NCI-H1930 (cell line): ENCODE data around the gene MXI1.

Experiments used
- DNase-seq, 2 experiments: peaks; one replicate each; lab custom pipeline; 2025; lab: John Stamatoyannopoulos, UW

The MXI1 gene

DNA sequence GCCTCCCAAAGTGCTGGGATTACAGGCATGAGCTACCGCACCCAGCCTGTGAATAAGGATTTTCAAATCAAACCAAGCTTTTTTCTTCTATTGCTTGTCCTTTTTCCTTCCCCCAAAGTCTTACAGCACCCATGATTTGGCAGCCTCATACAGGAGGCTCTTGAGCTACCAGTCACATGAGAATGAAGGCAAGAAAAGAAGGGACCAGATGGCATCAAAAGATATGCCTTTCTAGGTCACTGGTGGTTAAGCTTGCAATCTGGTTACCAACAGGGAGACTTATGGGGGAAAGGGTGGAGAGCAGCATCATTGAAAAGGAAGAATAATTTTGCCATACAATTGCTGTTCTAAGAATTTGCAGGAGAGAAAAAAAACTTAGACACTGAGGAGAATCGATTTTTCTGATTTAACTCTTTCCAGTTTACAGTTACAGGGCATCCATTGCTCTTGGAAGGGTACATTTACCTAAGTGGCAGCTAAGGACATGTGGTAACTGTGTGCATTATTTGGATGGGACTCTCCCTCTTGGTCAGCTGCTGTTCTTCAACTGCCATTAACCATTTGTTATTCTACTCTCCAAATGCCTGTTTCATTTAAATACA is 67.8 kb downstream of the MXI1 start:
- no peak for DNase-seq

DNA sequence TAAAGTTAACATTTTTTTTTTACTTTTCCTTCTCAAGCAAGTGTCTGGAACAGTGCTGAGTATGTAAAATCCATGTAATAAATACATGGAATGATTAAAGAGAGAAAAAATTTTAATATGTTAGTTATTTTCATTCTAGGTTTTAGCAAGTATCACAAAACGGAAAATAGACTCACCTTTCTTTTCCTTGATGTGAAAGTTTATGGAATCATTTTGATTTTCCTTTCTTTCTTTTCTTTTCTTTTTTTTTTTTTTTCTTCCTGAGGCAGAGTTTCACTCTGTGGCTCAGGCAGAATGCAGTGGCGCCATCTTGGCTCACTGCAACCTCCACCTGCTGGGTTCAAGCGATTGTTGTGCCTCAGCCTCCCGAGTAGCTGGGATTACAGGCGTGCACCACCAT is 69.2 kb downstream of the MXI1 start:
- no peak for DNase-seq

DNA sequence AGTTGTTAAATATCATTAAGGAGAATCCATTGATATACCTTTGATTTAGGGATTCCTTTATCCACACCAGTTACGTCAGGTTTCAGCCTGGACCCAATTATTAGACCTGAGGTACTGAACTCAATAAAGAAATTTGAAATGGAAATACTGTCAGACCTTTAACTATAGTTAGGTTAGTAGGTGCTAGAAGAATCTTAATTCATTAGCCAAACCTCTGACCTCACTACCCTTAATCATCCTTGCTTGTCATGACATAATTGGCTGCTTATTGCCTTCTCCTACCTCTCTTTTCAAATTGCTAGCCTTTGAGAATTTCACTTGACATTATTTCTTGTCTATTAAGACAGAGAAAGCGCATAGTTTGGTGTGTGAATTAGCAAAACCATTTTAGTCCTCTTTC is 70.2 kb downstream of the MXI1 start:
- DNase-seq, result no peak

- DNase-seq, result no peak
Observed at GRCh38 chr10:110278562-110279406, 71.4 kb downstream of the MXI1 start.

- DNase-seq, result no peak
Observed at GRCh38 chr10:110279407-110279986, 72.1 kb downstream of the MXI1 start.

DNA sequence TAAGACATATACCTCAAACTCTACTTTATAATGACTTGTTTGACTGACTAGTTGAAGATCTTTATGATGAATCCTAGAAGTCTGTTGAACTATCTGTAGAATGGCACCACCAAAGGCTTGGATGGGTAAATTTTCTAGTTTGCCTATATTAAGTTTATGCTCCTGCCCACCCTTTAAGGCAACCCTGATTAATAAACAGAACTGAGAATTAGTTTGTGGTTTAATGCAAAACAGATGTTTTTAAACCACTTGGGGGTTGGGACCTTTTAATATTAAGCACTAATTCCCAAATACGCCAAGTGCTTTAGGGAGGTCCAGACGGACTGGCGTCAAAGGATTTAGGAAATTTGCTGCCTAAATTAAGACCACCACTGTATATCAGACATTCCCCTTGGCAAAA is 76.9 kb downstream of the MXI1 start:
- DNase-seq, result no peak

DNA sequence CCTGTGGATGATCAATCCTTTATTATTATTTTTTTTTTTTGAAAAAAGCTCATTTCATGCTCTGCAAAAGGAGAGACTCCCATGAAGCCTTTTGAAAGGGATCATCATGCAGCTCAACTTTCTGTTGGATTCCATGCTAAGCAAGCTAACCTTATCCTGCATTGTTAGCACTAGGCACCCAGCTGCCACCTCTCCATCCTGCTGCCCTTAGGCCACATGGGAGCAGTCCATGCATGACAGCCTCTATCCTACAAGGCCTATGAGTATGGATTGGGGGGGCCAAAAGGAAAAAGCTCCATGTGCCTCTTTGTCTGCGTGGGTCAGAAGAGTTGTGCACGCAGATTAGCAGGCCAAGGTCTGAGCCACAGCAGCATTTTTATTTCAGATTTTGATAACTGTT is 78.1 kb downstream of the MXI1 start:
- DNase-seq, result no peak

GRCh38 chr10:110286841-110287240 is 79.4 kb downstream of the MXI1 start:
- DNase-seq, result no peak

DNA sequence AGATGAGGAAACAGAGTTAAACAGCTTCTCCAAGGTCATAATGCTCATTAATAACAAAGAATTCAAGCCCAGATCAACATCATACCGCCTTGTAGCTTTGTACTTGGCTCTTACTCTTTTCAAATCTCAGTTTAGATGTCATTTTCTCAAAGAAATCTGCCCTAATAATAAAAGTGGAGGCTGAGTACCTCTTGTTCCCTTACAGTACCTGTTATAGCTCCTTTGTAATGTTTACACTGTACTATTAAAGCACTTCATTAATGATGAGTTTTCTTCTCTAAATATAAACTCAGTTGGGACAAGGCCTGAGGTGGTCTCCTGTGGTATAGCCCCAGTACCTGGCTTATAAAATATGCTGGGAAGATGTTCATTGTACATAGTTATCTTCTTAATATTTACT is 89.6 kb downstream of the MXI1 start:
- DNase-seq, result no peak

GRCh38 chr10:110300486-110300986 is 93.1 kb downstream of the MXI1 start:
- DNase-seq, result no peak

- DNase-seq, result no peak
Observed at GRCh38 chr10:110303681-110304080, 96.3 kb downstream of the MXI1 start.

DNA sequence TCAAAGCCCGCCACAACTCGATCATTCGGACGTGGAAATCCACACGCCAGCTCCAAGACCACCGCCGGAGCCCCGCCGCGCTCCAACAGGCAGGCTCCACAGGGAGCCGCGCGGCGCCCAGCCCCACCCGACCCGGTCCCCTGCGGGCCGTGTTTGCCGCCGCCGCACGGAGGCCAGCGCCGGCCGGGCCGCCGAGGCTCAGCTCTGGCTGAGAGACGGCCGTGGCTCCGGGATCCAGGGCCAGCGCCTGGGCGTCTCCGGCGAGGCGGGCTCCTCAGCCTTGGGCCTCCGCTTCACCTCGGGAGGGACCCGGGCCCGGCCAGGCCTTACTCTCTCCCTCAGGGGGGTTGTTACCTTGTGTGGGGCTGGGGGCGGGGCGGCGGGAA is 97.0 kb downstream of the MXI1 start:
- no peak for DNase-seq

- DNase-seq, result peak; percentile 92 to 94
Observed at GRCh38 chr10:110304780-110305421, 97.5 kb downstream of the MXI1 start, which contains the start of gene SMNDC1. TSS of gene SMNDC1 (minus strand) at chr10:110304920. CDS start at chr10:110303587, 1,333 bp downstream.

DNA sequence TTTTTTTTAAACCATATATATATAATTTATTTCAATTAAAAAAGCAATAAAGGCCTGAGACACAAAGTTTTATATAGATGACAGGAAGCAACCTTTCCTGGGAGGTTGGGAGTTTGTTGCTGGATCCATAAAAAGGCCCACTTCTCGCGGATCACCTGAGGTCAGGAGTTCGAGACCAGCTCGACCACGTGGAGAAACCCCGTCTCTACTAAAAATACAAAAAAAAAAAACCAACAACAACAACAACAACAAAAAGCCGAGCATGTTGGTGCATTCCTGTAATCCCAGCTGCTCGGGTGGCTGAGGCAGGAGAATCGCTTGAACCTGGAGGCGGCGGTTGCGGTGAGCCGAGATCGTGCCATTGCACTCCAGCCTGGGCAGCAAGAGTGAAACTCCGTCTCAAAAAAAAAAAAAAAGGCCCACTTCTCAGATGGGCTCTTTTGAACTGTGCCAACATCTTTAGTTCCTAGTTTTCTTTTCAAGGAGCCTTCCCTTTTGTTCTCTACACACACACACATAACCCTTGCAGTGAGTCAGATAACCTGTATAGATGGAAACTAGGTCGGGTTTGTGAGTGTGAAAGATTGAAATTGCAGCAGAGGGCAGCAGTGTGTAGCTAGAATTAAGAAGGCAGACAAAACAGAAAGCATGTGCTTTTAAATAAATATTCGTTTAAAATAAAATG is 98.5 kb downstream of the MXI1 start:
- peak; percentile 10 to 18 for DNase-seq

- no peak for DNase-seq
Observed at GRCh38 chr10:110306452-110306768, 99.0 kb downstream of the MXI1 start.

GRCh38 chr10:110307805-110308204 is 100.4 kb downstream of the MXI1 start:
- DNase-seq, result no peak

GRCh38 chr10:110310741-110311140 is 103.3 kb downstream of the MXI1 start:
- no peak for DNase-seq

DNA sequence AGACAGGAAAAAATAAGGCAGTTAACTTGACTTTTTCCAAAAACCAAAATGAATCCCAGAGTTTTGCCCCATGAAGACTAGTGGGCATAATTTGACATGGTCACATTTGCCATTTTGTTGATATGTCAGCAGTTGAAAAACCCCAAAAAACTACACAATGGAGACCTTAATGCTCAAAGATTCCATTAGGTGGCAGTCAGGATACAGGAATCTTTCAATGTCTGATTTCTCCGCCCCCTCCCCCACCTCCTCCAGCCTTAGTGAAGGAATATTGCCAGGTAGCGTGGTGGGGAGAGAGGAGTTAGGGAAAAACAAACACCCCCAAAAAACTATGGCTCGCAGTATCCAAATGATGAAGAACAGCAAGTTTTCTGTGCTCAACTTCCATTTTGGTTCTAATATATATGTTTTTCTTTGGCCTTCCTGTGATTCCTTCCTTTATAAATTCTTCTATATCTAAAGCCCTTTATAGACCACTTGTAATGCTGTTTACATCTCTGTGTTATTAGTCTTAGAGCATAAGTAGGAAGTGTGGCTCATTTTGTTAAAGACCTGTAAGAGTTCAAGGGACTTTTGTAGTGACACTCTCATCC is 104.0 kb downstream of the MXI1 start:
- DNase-seq, result peak in 1 of 2 experiments; percentile 3

DNA sequence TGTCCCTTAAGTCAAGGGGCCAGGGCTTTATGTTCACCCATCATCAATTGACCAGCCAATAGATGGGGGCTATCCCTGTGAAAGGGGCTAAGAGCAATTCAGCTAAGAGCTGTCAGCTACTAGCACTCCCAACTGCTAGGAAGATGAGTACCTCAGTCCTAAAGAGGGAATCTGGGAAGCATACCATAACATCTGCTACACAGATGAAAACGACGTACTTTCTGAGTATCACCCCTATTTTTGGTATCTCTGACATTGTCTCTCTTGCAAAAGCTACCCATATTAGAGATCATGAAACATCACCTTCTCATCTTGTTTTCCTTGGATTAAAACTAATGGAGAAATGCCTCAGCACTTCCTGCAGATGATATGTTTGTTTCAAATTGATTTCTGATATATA is 104.8 kb downstream of the MXI1 start:
- no peak for DNase-seq

DNA sequence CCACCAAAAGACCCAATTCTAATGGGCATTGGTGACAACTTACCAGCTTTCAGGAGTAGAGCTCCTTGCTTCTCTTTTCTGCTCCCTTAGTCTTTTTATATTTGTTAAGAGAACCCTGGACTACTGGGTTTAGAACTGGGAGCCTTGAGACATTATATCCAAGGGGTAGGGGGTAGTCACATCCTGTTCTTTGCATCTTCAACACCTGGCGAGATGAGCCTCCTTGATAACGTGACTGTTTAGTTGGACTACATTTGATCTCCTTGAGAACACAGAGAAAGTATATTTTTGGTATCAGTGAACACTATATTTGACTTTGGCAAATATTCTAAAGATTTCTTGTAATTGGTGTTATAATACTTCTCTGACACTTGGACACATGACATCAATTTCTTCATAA is 106.3 kb downstream of the MXI1 start:
- DNase-seq, result no peak
